Jurkat, Clone E6-1 (cell line): ENCODE measurements around the gene MSN.
A peak's percentile ranks its signal among the peaks of the same experiment; 100 is the strongest.

ENCODE experiments used
- DNase-seq: peaks from one replicate; pipeline ENCODE4 v3.0.0-alpha.2; 2011; ENCODE audit warnings: low read depth, low spot score
- H3K4me3 ChIP-seq: 2 replicates; pipeline ENCODE4 v1.5.1; 2011; ENCODE audit warnings: mild to moderate bottlenecking, low read length, control low read depth, moderate library complexity

MSN gene

GRCh38 chrX:65668377-65669310, 1.2 kb downstream of the MSN start:
- H3K4me3 ChIP-seq = peak overlapping the region; percentile 77
- DNase-seq = peak; percentile 73

- no peak overlapping the region for H3K4me3 ChIP-seq
- DNase-seq = no peak
These were observed 3.8 kb downstream of the MSN start for GRCh38 chrX:65671286-65671685.

- no peak overlapping the region for H3K4me3 ChIP-seq
- no peak for DNase-seq
These were observed 4.5 kb downstream of the MSN start for GRCh38 chrX:65671966-65672365.

GRCh38 chrX:65673857-65674203, 6.4 kb downstream of the MSN start:
- no peak overlapping the region for H3K4me3 ChIP-seq
- no peak for DNase-seq

- DNase-seq = no peak
- no peak overlapping the region for H3K4me3 ChIP-seq
These were observed 6.9 kb downstream of the MSN start for GRCh38 chrX:65674204-65674893.

GRCh38 chrX:65677954-65678469, 10.6 kb downstream of the MSN start:
- no peak overlapping the region for H3K4me3 ChIP-seq
- DNase-seq = no peak

- H3K4me3 ChIP-seq = no peak overlapping the region
- DNase-seq = no peak
These were observed 11.7 kb downstream of the MSN start for GRCh38 chrX:65679071-65679540.

- DNase-seq = no peak
- H3K4me3 ChIP-seq = no peak overlapping the region
These were observed 14.4 kb downstream of the MSN start for GRCh38 chrX:65681810-65682209.

GRCh38 chrX:65685112-65685511, 17.7 kb downstream of the MSN start:
- no peak for DNase-seq
- H3K4me3 ChIP-seq = no peak overlapping the region

GRCh38 chrX:65686236-65686635, 18.8 kb downstream of the MSN start:
- no peak for DNase-seq
- H3K4me3 ChIP-seq = no peak overlapping the region

GRCh38 chrX:65687367-65687766, 19.9 kb downstream of the MSN start:
- H3K4me3 ChIP-seq = no peak overlapping the region
- no peak for DNase-seq

- no peak overlapping the region for H3K4me3 ChIP-seq
- no peak for DNase-seq
These were observed 21.0 kb downstream of the MSN start for GRCh38 chrX:65688403-65688871.

- DNase-seq = no peak
- no peak overlapping the region for H3K4me3 ChIP-seq
These were observed 21.9 kb downstream of the MSN start for GRCh38 chrX:65689377-65689776.

GRCh38 chrX:65690057-65690855, 22.8 kb downstream of the MSN start:
- no peak for DNase-seq
- H3K4me3 ChIP-seq = no peak overlapping the region

GRCh38 chrX:65695849-65696449, 28.5 kb downstream of the MSN start:
- H3K4me3 ChIP-seq = peak overlapping the region; percentile 11; the same call in 1 of the 2 replicates
- no peak for DNase-seq

GRCh38 chrX:65696613-65697012, 29.2 kb downstream of the MSN start:
- peak; percentile 50 for DNase-seq
- peak overlapping the region; percentile 13; the same call in 1 of the 2 replicates for H3K4me3 ChIP-seq

GRCh38 chrX:65697211-65697641, 29.8 kb downstream of the MSN start:
- peak overlapping the region; percentile 28 for H3K4me3 ChIP-seq
- DNase-seq = no peak

GRCh38 chrX:65697915-65698796, 30.7 kb downstream of the MSN start:
- DNase-seq = peak; percentile 92
- H3K4me3 ChIP-seq = peak overlapping the region; percentile 46
